ENCODE results near the gene GLRX.

DNA sequence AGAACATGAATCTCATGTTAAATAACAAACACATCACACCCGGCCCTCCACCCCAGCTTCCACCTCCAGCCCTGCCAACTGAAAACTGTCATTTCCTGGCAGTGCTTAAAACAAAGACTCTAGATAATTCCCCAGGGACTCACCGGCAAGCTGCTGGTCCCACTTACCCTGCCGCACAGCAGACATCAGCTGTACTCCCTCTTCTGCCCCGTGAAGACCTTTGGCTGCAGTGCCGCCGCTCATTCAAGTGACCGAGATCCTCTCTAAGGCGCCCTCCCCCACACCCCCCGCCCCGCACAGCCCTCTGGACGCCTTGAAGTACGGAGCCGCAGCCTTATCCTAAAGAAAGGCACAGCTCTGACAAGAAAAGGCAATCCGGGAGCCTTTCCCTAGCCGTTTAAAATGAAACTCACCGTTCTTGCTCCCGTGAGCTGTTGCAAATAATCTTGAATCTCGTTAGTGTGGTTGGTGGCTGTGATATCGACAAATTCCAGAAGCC lies 434 bp downstream of the GLRX start:
- TF ChIP-seq, protein P1, sequence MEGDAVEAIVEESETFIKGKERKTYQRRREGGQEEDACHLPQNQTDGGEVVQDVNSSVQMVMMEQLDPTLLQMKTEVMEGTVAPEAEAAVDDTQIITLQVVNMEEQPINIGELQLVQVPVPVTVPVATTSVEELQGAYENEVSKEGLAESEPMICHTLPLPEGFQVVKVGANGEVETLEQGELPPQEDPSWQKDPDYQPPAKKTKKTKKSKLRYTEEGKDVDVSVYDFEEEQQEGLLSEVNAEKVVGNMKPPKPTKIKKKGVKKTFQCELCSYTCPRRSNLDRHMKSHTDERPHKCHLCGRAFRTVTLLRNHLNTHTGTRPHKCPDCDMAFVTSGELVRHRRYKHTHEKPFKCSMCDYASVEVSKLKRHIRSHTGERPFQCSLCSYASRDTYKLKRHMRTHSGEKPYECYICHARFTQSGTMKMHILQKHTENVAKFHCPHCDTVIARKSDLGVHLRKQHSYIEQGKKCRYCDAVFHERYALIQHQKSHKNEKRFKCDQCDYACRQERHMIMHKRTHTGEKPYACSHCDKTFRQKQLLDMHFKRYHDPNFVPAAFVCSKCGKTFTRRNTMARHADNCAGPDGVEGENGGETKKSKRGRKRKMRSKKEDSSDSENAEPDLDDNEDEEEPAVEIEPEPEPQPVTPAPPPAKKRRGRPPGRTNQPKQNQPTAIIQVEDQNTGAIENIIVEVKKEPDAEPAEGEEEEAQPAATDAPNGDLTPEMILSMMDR (IDR thresholded peaks at IDR 0.05): no peak
- TF ChIP-seq POLR2A (IDR thresholded peaks at IDR 0.05): no peak
- TF ChIP-seq POLR2AphosphoS5 (IDR thresholded peaks at IDR 0.05): no peak
- TF ChIP-seq EP300 (IDR thresholded peaks at IDR 0.05): no peak

Data from suprapubic skin (tissue), 4 donors.